Inferior parietal cortex (tissue), 1 donor: ENCODE measurements around the gene NANOS1.
A peak's percentile ranks its signal among the peaks of the same experiment; 100 is the strongest.

Experiments used
- DNase-seq: peaks from one replicate; pipeline ENCODE4 v3.0.0-alpha.2; 2016; ENCODE audit errors: extremely low spot score

The NANOS1 gene

DNA sequence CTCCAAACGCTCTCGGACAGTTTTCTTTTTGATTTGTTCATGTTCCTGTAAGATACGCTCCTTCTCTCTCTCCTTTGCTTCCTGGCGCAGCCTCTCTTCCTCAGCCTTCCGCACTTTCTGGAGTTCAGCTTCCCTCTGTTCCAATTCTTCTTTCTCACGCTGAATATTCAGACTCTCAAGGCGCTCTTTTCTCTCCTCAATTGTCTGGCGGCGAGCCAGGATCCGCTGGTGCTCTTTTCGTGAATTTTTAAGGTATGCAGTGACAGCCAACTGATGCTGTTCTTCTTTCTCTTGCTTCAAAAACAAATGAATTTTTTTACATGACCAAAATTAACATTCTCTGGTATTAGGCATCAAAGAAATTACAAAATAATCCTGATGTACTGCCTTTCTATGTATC, 28.5 kb downstream of the NANOS1 start:
- DNase-seq: no peak

DNA sequence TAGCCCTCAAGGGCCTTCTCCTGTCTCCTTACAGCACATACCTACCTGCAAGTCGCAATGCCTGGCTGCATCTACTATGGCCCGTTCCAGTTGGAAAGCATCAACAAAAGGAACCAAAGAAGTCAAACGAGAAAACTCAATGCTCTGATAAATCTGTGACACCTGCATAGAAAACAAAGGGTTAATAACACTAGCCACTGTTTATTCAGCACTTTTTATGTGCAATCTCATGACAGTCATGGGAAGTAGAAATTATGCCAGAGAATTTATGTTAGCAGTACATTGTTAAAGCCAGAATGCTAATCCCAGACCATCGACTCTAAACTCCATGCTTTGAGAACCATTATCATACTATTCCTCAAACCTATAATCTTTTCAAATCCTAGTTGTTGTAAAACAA, 30.0 kb downstream of the NANOS1 start:
- DNase-seq: no peak

GRCh38 chr10:119060107-119060506, 30.6 kb downstream of the NANOS1 start:
- DNase-seq: no peak

DNA sequence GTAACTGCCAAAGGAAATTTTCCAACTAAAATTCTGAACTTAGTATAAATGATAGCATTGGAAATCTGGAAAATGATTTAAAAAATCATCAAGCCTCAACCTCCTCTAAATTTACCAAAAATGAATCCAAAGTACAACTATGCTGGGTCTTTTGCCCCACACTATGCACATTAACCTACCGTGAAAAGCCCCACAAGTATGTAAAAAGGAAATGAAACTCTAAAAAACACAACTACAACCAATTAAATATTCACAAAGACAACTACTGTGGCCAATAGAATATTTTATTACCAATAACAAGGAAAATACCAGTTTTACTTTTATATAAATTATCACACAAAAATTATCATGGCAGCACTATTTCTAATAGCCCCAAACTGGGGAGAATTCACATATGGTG, 31.8 kb downstream of the NANOS1 start:
- no peak for DNase-seq

DNA sequence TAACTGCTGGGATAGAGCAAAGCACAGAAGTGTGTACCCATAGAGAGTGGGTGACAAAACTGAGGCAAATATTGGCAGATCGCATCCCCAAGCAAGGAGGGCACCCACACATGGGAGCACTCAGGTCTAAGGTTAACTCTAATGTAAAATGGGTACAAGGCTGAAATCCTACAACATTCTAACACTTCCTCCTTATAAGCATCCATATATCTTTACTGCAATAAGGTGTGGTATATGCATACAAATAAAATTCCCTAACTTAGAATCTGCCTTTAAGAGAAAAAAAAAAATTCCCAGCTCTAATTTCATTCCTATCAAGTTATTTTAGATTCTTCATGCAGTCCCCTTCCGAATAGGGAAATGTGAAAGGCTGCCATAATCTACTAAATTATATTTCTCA, 32.4 kb downstream of the NANOS1 start:
- no peak for DNase-seq

GRCh38 chr10:119070395-119071165, 41.1 kb downstream of the NANOS1 start:
- DNase-seq: no peak

- no peak for DNase-seq
Measured at GRCh38 chr10:119073584-119073983, 44.1 kb downstream of the NANOS1 start.

DNA sequence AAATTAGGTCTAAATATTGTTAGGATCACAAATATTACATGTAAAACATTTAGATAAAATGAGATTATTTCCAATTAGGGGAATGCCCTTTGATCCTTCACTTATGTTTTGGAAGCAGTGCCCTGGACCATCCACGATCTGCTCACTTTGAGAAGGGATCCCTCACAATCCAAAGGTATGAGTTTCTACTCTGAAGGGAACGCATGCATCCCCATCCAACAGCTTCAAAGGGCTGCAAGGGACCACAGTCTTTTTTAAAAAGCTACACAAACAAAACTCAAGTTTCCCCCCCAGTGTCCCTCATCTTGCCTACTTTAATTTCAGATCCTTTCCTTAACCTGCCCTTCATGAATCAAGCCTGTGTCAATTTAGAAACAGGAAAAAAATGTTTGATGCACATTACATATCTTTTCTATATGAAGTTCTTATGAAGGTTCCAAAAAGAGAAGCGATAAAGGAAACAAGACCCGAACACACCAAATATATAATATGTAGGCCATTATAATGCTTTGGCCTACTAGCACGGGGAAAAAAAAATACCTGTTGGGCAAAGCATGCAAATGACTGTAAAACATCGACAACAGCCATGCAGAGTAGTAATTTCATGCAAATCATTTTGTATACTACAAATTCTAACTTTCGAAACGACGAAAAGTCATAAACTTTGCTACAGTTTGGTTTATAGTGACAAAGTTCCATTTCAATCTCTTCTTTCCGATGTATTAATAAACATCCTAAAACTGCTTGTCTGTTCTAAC, 49.1 kb downstream of the NANOS1 start:
- DNase-seq: no peak

- no peak for DNase-seq
Measured at GRCh38 chr10:119079599-119080520, 50.3 kb downstream of the NANOS1 start.

GRCh38 chr10:119080521-119081259, 51.2 kb downstream of the NANOS1 start, which contains the start of gene EIF3A:
Gene EIF3A, minus strand, starts transcription at chr10:119080817. Its CDS starts 141 bp downstream, at chr10:119080676.
- DNase-seq: peak; percentile 95
